GM06990 (cell line): ENCODE data around the gene FCER2.

Experiments used
- DNase-seq: peaks from one replicate; pipeline ENCODE4 v3.0.0-alpha.2; 2011; ENCODE audit not compliant: insufficient read length; ENCODE audit errors: extremely low read depth
- H3K27me3 ChIP-seq: replicated peaks from 2 replicates; pipeline ENCODE4 v1.6.0; 2011; ENCODE audit warnings: low read length; ENCODE audit not compliant: control insufficient read depth, insufficient read depth
- H3K36me3 ChIP-seq: 2 replicates; pipeline ENCODE4 v1.5.1; 2011; ENCODE audit warnings: low read length; ENCODE audit not compliant: control insufficient read depth, insufficient read depth
- H3K4me3 ChIP-seq: replicated peaks from 2 replicates; pipeline ENCODE4 v1.5.1; 2011; ENCODE audit warnings: low read depth, mild to moderate bottlenecking, control low read depth, low read length
- TF ChIP-seq, protein P1 (sequence below): IDR thresholded peaks from 2 replicates; pipeline ENCODE4 v1.5.1; 2011; ENCODE audit warnings: low read length, control low read depth, mild to moderate bottlenecking, inconsistent platforms; ENCODE audit not compliant: insufficient read depth, poor library complexity, severe bottlenecking

Gene FCER2

GRCh38 chr19:7736148-7736547 lies 34.2 kb upstream of the FCER2 start:
- Histone ChIP-seq H3K27me3 (no peaks in the 10 kb centered on the region), H3K4me3 (no peak overlapping the region), H3K36me3 (no peaks in the 10 kb centered on the region)
- no peak for DNase-seq
- TF ChIP-seq, protein P1, sequence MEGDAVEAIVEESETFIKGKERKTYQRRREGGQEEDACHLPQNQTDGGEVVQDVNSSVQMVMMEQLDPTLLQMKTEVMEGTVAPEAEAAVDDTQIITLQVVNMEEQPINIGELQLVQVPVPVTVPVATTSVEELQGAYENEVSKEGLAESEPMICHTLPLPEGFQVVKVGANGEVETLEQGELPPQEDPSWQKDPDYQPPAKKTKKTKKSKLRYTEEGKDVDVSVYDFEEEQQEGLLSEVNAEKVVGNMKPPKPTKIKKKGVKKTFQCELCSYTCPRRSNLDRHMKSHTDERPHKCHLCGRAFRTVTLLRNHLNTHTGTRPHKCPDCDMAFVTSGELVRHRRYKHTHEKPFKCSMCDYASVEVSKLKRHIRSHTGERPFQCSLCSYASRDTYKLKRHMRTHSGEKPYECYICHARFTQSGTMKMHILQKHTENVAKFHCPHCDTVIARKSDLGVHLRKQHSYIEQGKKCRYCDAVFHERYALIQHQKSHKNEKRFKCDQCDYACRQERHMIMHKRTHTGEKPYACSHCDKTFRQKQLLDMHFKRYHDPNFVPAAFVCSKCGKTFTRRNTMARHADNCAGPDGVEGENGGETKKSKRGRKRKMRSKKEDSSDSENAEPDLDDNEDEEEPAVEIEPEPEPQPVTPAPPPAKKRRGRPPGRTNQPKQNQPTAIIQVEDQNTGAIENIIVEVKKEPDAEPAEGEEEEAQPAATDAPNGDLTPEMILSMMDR: no peak

GRCh38 chr19:7734220-7735203 lies 32.6 kb upstream of the FCER2 start:
- TF ChIP-seq, protein P1: no peak
- Histone ChIP-seq H3K36me3 (no peaks in the 10 kb centered on the region), H3K27me3 (no peaks in the 10 kb centered on the region), H3K4me3 (no peak overlapping the region)
- DNase-seq: no peak

DNA sequence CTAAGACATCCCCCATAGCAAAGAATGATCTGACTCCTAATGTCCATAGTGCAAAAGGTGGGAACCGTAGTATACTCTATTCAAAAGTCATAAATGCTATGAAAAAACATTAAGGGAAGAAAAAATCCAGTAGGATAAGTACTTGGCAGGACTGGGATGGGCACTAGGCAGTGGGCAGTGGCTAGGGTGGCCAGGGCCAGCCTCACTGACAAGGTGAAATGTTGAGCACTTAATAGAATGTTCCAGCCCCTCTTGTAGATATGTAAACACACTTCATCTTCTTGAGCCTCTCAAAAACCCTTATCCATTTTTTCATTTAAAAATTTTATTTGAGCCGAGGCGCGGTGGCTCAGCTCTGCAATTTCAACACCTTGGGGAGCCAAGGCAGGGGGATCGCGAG lies 31.4 kb upstream of the FCER2 start:
- TF ChIP-seq, protein P1: no peak
- Histone ChIP-seq H3K4me3 (no peak overlapping the region), H3K27me3 (no peaks in the 10 kb centered on the region), H3K36me3 (no peaks in the 10 kb centered on the region)
- DNase-seq: no peak

- Histone ChIP-seq H3K4me3 (no peak within 1 kb of the TSS), H3K36me3 (no peaks in the 10 kb centered on the region), H3K27me3 (no peaks in the 10 kb centered on the region)
- no peak for DNase-seq
- TF ChIP-seq, protein P1: no peak
Observed at GRCh38 chr19:7732045-7732444, 30.1 kb upstream of the FCER2 start, which contains the start of gene CLEC4G. TSS of gene CLEC4G (minus strand) at chr19:7732110. CDS start at chr19:7732102, 8 bp downstream.

- DNase-seq: no peak
- no peaks in the 10 kb centered on the region for H3K27me3 ChIP-seq
- no peaks in the 10 kb centered on the region for H3K36me3 ChIP-seq
- TF ChIP-seq, protein P1: no peak
- H3K4me3 ChIP-seq: no peak overlapping the region
Observed at GRCh38 chr19:7731615-7732014, 29.7 kb upstream of the FCER2 start.
